ENCODE measurements around the gene TPM2. TPM values are rescaled to one million over a fixed set of nuclear protein-coding genes. Genes with fewer than 3 reads are reported as not detected.

Gene TPM2
- total and polyA plus RNA-seq, 10 of the 15 experiments (the other 5 are each of a cell fraction or from before 2014, with no cell fraction given) = 0.11 to 9.3 (median 1.1) TPM

- TF ChIP-seq NR2C1 (IDR thresholded peaks at IDR 0.05) (no peak), USF1 (IDR thresholded peaks at IDR 0.05; ENCODE audit: borderline replicate concordance, extremely low read length, insufficient read depth, low read depth, low read length) (no peak), MEF2B (IDR thresholded peaks at IDR 0.05; ENCODE audit: partially characterized antibody, poor library complexity, severe bottlenecking) (no peak), REST (IDR thresholded peaks at IDR 0.05; ENCODE audit: low read depth, low read length) (no peak), JUND (IDR thresholded peaks at IDR 0.05; ENCODE audit: low read depth, low read length) (no peak), RAD51 (IDR thresholded peaks at IDR 0.05) (no peak), ESRRA (IDR thresholded peaks at IDR 0.05; ENCODE audit: low read length) (no peak), TCF7 (IDR thresholded peaks at IDR 0.05; ENCODE audit: borderline replicate concordance) (no peak), SMC3 (IDR thresholded peaks at IDR 0.05; ENCODE audit: borderline replicate concordance, low read length) (no peak), ZBTB4 (CRISPR knock-in tag; IDR thresholded peaks at IDR 0.05) (no peak), MYC (IDR thresholded peaks at IDR 0.05; ENCODE audit: insufficient read depth, insufficient read length, insufficient replicate concordance, low read length, severe bottlenecking) (no peak), ZNF622 (IDR thresholded peaks at IDR 0.05) (no peak), MXI1 (IDR thresholded peaks at IDR 0.05; ENCODE audit: low read depth, low read length) (0 out of 2 replicates have a peak, but pooled peaks have one; percentile 2), ZBTB40 (IDR thresholded peaks at IDR 0.05; ENCODE audit: borderline replicate concordance) (no peak), NBN (IDR thresholded peaks at IDR 0.05) (peak; percentile 93), IRF3 (IDR thresholded peaks at IDR 0.05) (no peak)
These were observed 40.2 kb upstream of the TPM2 start (continued) for GRCh38 chr9:35729700-35730485.
